Inflammatory macrophage treated with lipopolysaccharide for 4 hours (primary cell): ENCODE results near the gene SVOPL.
"Not testable (repeated sequence)": the region's sequence is repeated elsewhere in the genome, so short reads cannot be mapped to it uniquely, and the experiment has no call there.

Source experiments
- DNase-seq: peaks from one replicate; pipeline ENCODE4 v3.0.0-alpha.2; 2020

Gene SVOPL

GRCh38 chr7:138698281-138698680 lies 2.9 kb downstream of the SVOPL start:
- DNase-seq, result no peak

- DNase-seq, result no peak
Observed at GRCh38 chr7:138697535-138698182, 3.5 kb downstream of the SVOPL start.

- not testable (repeated sequence) for DNase-seq
Observed at GRCh38 chr7:138695776-138696175, 5.4 kb downstream of the SVOPL start.

- no peak for DNase-seq
Observed at GRCh38 chr7:138695106-138695505, 6.1 kb downstream of the SVOPL start.

- DNase-seq, result no peak
Observed at GRCh38 chr7:138691178-138691577, 10.0 kb downstream of the SVOPL start.

- DNase-seq, result no peak
Observed at GRCh38 chr7:138690495-138690894, 10.7 kb downstream of the SVOPL start.

- DNase-seq, result peak; percentile 39
Observed at GRCh38 chr7:138688037-138688436, 13.1 kb downstream of the SVOPL start.

GRCh38 chr7:138684340-138684739 lies 16.8 kb downstream of the SVOPL start:
- DNase-seq, result no peak

GRCh38 chr7:138679793-138680192 lies 21.4 kb downstream of the SVOPL start:
- no peak for DNase-seq

- no peak for DNase-seq
Observed at GRCh38 chr7:138670594-138670993, 30.6 kb downstream of the SVOPL start.

GRCh38 chr7:138669364-138669763 lies 31.8 kb downstream of the SVOPL start:
- DNase-seq, result no peak

GRCh38 chr7:138668946-138669345 lies 32.2 kb downstream of the SVOPL start:
- no peak for DNase-seq

- no peak for DNase-seq
Observed at GRCh38 chr7:138668229-138668596, 32.9 kb downstream of the SVOPL start.

- DNase-seq, result no peak
Observed at GRCh38 chr7:138667535-138668228, 33.5 kb downstream of the SVOPL start.

- DNase-seq, result no peak
Observed at GRCh38 chr7:138666385-138666784, 34.8 kb downstream of the SVOPL start.

GRCh38 chr7:138665669-138666140 lies 35.5 kb downstream of the SVOPL start:
- DNase-seq, result no peak

- DNase-seq, result no peak
Observed at GRCh38 chr7:138665249-138665648, 35.9 kb downstream of the SVOPL start.

GRCh38 chr7:138663725-138664710 lies 37.1 kb downstream of the SVOPL start:
- DNase-seq, result peak; percentile 25

- DNase-seq, result no peak
Observed at GRCh38 chr7:138662991-138663320, 38.2 kb downstream of the SVOPL start.

GRCh38 chr7:138662076-138662990 lies 38.8 kb downstream of the SVOPL start:
- no peak for DNase-seq

- no peak for DNase-seq
Observed at GRCh38 chr7:138661069-138661635, 40.0 kb downstream of the SVOPL start.

GRCh38 chr7:138658889-138659288 lies 42.3 kb downstream of the SVOPL start:
- DNase-seq, result no peak
